Stimulated activated CD4-positive, alpha-beta T cell treated with anti-CD3 and anti-CD28 coated beads, Interleukin-4, amount 100 ng/mL, for 24 hours (primary cell): ENCODE results near the gene COX14.

Source experiments
- DNase-seq: peaks from one replicate; pipeline ENCODE4 v3.0.0-alpha.2; 2020

The COX14 gene

GRCh38 chr12:50162230-50162629 is 50.2 kb downstream of the COX14 start:
- DNase-seq: no peak

DNA sequence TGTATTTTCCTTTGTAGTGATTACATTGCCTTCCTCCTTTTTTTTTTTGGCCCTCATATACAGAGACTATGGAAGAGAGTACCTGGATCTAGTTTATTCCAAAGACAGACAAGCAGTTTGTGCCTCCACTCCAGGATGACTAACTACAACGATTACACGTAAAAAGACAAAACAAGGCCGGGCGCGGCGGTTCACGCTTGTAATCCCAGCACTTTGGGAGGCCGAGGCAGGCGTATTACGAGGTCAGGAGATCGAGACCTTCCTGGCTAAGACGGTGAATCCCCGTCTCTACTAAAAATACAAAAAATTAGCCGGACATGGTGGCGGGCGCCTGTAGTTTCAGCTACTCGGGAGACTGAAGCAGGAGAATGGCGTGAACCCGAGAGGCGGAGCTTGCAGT is 52.9 kb downstream of the COX14 start:
- DNase-seq: no peak

- peak; percentile 61 for DNase-seq
Measured at GRCh38 chr12:50166799-50167048, 54.7 kb downstream of the COX14 start.

DNA sequence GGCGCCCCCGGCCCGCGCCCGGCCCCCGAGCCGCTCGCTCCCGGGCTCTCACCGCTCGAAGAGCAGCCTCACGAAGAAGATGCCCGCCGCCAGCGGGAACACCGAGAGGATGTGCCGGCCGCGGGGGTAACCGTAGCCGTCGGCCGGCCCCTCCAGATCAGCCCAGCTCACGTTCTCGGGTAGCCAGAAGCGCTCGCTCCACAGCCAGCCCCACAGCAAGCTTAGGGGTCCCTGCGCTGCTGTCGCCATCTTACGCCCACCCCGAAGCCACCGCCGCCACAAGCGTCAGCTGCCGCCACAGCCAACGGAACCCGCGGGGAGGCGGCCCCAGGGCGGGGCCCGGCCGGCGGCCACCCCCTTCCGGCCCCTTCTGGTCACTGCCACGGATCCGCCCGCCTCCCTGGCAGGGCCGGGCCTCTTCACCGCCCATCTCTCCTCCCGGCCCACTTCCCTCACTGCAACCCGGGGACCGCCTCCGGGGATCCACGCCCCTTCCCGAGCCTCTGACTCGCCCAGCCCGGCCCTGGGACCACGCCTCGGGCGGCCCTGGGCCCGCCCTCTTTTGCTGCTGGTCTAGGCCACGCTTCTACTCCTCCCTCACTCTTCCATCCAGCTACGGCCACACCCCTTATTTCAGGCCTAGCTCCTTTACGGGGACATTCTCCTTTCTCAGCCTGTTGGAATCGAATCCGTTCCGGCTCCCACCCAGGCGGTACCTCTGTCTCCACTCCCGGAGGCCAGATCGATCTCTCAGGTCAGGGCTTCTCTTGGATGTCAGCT is 55.2 kb downstream of the COX14 start, which contains the start of gene CERS5:
Gene CERS5, minus strand, starts transcription at position 321 of the 780 bp plus-strand sequence. Its CDS starts 72 bp downstream, at position 249.
- peak; percentile 97 for DNase-seq
